ENCODE data around the gene CCDC88C. TPM values are rescaled to one million over a fixed set of nuclear protein-coding genes. Genes with fewer than 3 reads are reported as not detected.
A peak's percentile ranks its signal among the peaks of the same experiment; 100 is the strongest.

CCDC88C gene
- total RNA-seq, 2 donors from 2014 or later, result 32.5 to 54.4 TPM

- Histone ChIP-seq H3K27me3 (replicated peaks; ENCODE audit: insufficient read depth) (no peaks in the 10 kb centered on the region), H3K4me1 (replicated peaks) (no peaks in the 10 kb centered on the region), H3K4me3 (no peak overlapping the region), H3K27ac (no peak overlapping the region), H3K9me3 (no peaks in the 10 kb centered on the region), H3K36me3 (no peaks in the 10 kb centered on the region)
- TF ChIP-seq CTCF (IDR thresholded peaks at IDR 0.05) (no peak), POLR2A (IDR thresholded peaks at IDR 0.05) (no peak), POLR2AphosphoS5 (IDR thresholded peaks at IDR 0.05) (no peak)
- WGBS, result 68% methylated on average over 5 of the region's 5 CpGs
- DNase-seq (ENCODE audit: low spot score), result no peak
- intact Hi-C loops (cut with DNase I), result loop anchor here (5.0 to 10.0 kb wide), 2 partner anchors 215 to 378 kb away; partner anchors contain the start of gene RPS6KA5
Measured at GRCh38 chr14:91280129-91280528, 137.5 kb downstream of the CCDC88C start.

- WGBS, result 87% methylated on average over 10 of the region's 10 CpGs
- Histone ChIP-seq H3K4me3 (no peak overlapping the region), H3K27ac (no peak overlapping the region), H3K36me3 (no peaks in the 10 kb centered on the region), H3K9me3 (no peaks in the 10 kb centered on the region), H3K4me1 (replicated peaks) (no peaks in the 10 kb centered on the region), H3K27me3 (replicated peaks; ENCODE audit: insufficient read depth) (no peaks in the 10 kb centered on the region)
- intact Hi-C loops (cut with DNase I), result no loop called here
- TF ChIP-seq CTCF (IDR thresholded peaks at IDR 0.05), result no peak
- no peak for TF ChIP-seq POLR2A (IDR thresholded peaks at IDR 0.05)
- no peak for TF ChIP-seq POLR2AphosphoS5 (IDR thresholded peaks at IDR 0.05)
- DNase-seq (ENCODE audit: low spot score), result no peak
Measured at GRCh38 chr14:91279354-91279753, 138.3 kb downstream of the CCDC88C start.

- Histone ChIP-seq H3K27me3 (replicated peaks; ENCODE audit: insufficient read depth) (no peaks in the 10 kb centered on the region), H3K9me3 (no peaks in the 10 kb centered on the region), H3K4me1 (replicated peaks) (no peaks in the 10 kb centered on the region), H3K27ac (peak overlapping the region in 1 of 2 donors; percentile 70), H3K36me3 (no peaks in the 10 kb centered on the region), H3K4me3 (no peak overlapping the region)
- no peak for DNase-seq (ENCODE audit: low spot score)
- TF ChIP-seq POLR2A (IDR thresholded peaks at IDR 0.05), result no peak
- TF ChIP-seq CTCF (IDR thresholded peaks at IDR 0.05), result no peak
- no peak for TF ChIP-seq POLR2AphosphoS5 (IDR thresholded peaks at IDR 0.05)
- intact Hi-C loops (cut with DNase I), result no loop called here
- WGBS, result 96% methylated on average over 5 of the region's 5 CpGs
Measured at GRCh38 chr14:91278383-91278715, 139.3 kb downstream of the CCDC88C start.

- H3K27ac ChIP-seq, result peak overlapping the region; percentile 48 to 70
- 71% methylated on average over 21 of the region's 30 CpGs for WGBS
Measured at GRCh38 chr14:91277546-91278382, 139.9 kb downstream of the CCDC88C start.

More at GRCh38 chr14:91277546-91278382, 139.9 kb downstream of the CCDC88C start:
- no peak for DNase-seq (ENCODE audit: low spot score)
- intact Hi-C loops (cut with DNase I), result no loop called here
- no peak for TF ChIP-seq CTCF (IDR thresholded peaks at IDR 0.05)
- TF ChIP-seq POLR2A (IDR thresholded peaks at IDR 0.05), result no peak
- TF ChIP-seq POLR2AphosphoS5 (IDR thresholded peaks at IDR 0.05), result no peak
- H3K9me3 ChIP-seq, result no peaks in the 10 kb centered on the region
- H3K36me3 ChIP-seq, result no peaks in the 10 kb centered on the region
- H3K4me1 ChIP-seq (replicated peaks), result no peaks in the 10 kb centered on the region
- no peaks in the 10 kb centered on the region for H3K27me3 ChIP-seq (replicated peaks; ENCODE audit: insufficient read depth)
- H3K4me3 ChIP-seq, result no peak overlapping the region

Measured in prostate gland (tissue), 2 donors.